Measurements from ENCODE around the gene PPP1R14B. TPM values are rescaled to one million over a fixed set of nuclear protein-coding genes. Genes with fewer than 3 reads are reported as not detected.
A peak's percentile ranks its signal among the peaks of the same experiment; 100 is the strongest.

PPP1R14B gene
- total and polyA plus RNA-seq, 2 of the 13 experiments (the other 11 are each of a cell fraction or from before 2014, with no cell fraction given): 110 to 148 TPM

DNA sequence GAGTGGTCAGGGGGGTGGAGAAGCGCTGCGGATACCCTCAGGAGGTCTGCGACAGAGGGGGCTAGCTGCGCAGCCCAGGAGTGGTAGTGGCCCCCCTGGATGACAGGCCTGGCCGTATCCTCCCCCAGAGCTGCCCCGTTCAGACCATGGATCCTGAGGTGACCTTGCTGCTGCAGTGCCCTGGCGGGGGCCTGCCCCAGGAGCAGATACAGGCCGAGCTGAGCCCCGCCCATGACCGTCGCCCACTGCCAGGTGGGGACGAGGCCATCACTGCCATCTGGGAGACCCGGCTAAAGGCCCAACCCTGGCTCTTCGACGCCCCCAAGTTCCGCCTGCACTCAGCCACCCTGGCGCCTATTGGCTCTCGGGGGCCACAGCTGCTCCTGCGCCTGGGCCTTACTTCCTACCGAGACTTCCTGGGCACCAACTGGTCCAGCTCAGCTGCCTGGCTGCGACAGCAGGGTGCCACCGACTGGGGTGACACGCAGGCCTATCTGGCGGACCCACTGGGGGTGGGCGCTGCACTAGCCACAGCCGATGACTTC, 20.2 kb downstream of the PPP1R14B start (continued):
- no peak for TF ChIP-seq NPAS2 (CRISPR knock-in tag; IDR thresholded peaks at IDR 0.05; ENCODE audit: borderline replicate concordance)
- TF ChIP-seq NR3C1 (CRISPR knock-in tag; IDR thresholded peaks at IDR 0.05): no peak
- peak; percentile 49; the same call in 1 of the 2 replicates for TF ChIP-seq ETV5 (CRISPR knock-in tag; IDR thresholded peaks at IDR 0.05; ENCODE audit: borderline replicate concordance)
- no peak for TF ChIP-seq XBP1 (CRISPR knock-in tag; IDR thresholded peaks at IDR 0.05)
- no peak for TF ChIP-seq RBM22 (optimal IDR thresholded peaks at IDR 0.05; ENCODE audit: low read length)
- TF ChIP-seq ZFP90 (CRISPR knock-in tag; IDR thresholded peaks at IDR 0.05; ENCODE audit: borderline replicate concordance): peak; percentile 34; the same call in 1 of the 2 replicates
- no peak for TF ChIP-seq ZBTB7A (CRISPR knock-in tag; IDR thresholded peaks at IDR 0.05)
- TF ChIP-seq SMARCE1 (IDR thresholded peaks at IDR 0.05; ENCODE audit: borderline replicate concordance): no peak
- no peak; the same call in 1 of the 2 replicates for TF ChIP-seq ZNF768 (CRISPR knock-in tag; IDR thresholded peaks at IDR 0.05)
- TF ChIP-seq ZNF101 (CRISPR knock-in tag; IDR thresholded peaks at IDR 0.05; ENCODE audit: borderline replicate concordance, low read depth): no peak
- no peak for TF ChIP-seq SNRNP70 (IDR thresholded peaks at IDR 0.05; ENCODE audit: low read depth, low read length)
- no peak for TF ChIP-seq ATF1 (CRISPR knock-in tag; IDR thresholded peaks at IDR 0.05)
- TF ChIP-seq, protein P1, sequence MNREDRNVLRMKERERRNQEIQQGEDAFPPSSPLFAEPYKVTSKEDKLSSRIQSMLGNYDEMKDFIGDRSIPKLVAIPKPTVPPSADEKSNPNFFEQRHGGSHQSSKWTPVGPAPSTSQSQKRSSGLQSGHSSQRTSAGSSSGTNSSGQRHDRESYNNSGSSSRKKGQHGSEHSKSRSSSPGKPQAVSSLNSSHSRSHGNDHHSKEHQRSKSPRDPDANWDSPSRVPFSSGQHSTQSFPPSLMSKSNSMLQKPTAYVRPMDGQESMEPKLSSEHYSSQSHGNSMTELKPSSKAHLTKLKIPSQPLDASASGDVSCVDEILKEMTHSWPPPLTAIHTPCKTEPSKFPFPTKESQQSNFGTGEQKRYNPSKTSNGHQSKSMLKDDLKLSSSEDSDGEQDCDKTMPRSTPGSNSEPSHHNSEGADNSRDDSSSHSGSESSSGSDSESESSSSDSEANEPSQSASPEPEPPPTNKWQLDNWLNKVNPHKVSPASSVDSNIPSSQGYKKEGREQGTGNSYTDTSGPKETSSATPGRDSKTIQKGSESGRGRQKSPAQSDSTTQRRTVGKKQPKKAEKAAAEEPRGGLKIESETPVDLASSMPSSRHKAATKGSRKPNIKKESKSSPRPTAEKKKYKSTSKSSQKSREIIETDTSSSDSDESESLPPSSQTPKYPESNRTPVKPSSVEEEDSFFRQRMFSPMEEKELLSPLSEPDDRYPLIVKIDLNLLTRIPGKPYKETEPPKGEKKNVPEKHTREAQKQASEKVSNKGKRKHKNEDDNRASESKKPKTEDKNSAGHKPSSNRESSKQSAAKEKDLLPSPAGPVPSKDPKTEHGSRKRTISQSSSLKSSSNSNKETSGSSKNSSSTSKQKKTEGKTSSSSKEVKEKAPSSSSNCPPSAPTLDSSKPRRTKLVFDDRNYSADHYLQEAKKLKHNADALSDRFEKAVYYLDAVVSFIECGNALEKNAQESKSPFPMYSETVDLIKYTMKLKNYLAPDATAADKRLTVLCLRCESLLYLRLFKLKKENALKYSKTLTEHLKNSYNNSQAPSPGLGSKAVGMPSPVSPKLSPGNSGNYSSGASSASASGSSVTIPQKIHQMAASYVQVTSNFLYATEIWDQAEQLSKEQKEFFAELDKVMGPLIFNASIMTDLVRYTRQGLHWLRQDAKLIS (CRISPR knock-in tag; IDR thresholded peaks at IDR 0.05): no peak
- TF ChIP-seq YEATS2 (CRISPR knock-in tag; IDR thresholded peaks at IDR 0.05; ENCODE audit: borderline replicate concordance): no peak; the same call in 1 of the 2 replicates
- TF ChIP-seq YEATS4 (CRISPR knock-in tag; IDR thresholded peaks at IDR 0.05; ENCODE audit: borderline replicate concordance): peak; percentile 48; the same call in 1 of the 2 replicates
- TF ChIP-seq, protein P2, sequence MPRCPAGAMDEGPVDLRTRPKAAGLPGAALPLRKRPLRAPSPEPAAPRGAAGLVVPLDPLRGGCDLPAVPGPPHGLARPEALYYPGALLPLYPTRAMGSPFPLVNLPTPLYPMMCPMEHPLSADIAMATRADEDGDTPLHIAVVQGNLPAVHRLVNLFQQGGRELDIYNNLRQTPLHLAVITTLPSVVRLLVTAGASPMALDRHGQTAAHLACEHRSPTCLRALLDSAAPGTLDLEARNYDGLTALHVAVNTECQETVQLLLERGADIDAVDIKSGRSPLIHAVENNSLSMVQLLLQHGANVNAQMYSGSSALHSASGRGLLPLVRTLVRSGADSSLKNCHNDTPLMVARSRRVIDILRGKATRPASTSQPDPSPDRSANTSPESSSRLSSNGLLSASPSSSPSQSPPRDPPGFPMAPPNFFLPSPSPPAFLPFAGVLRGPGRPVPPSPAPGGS (CRISPR knock-in tag; IDR thresholded peaks at IDR 0.05): peak; percentile 67; the same call in 1 of the 2 replicates
- peak; percentile 64 for TF ChIP-seq RBM39 (IDR thresholded peaks at IDR 0.05; ENCODE audit: low read depth, low read length, poor library complexity, severe bottlenecking)
- no peak for TF ChIP-seq ADNP (CRISPR knock-in tag; IDR thresholded peaks at IDR 0.05)
- TF ChIP-seq, protein P3, sequence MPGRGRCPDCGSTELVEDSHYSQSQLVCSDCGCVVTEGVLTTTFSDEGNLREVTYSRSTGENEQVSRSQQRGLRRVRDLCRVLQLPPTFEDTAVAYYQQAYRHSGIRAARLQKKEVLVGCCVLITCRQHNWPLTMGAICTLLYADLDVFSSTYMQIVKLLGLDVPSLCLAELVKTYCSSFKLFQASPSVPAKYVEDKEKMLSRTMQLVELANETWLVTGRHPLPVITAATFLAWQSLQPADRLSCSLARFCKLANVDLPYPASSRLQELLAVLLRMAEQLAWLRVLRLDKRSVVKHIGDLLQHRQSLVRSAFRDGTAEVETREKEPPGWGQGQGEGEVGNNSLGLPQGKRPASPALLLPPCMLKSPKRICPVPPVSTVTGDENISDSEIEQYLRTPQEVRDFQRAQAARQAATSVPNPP (CRISPR knock-in tag; IDR thresholded peaks at IDR 0.05): no peak
- TF ChIP-seq, protein P4, sequence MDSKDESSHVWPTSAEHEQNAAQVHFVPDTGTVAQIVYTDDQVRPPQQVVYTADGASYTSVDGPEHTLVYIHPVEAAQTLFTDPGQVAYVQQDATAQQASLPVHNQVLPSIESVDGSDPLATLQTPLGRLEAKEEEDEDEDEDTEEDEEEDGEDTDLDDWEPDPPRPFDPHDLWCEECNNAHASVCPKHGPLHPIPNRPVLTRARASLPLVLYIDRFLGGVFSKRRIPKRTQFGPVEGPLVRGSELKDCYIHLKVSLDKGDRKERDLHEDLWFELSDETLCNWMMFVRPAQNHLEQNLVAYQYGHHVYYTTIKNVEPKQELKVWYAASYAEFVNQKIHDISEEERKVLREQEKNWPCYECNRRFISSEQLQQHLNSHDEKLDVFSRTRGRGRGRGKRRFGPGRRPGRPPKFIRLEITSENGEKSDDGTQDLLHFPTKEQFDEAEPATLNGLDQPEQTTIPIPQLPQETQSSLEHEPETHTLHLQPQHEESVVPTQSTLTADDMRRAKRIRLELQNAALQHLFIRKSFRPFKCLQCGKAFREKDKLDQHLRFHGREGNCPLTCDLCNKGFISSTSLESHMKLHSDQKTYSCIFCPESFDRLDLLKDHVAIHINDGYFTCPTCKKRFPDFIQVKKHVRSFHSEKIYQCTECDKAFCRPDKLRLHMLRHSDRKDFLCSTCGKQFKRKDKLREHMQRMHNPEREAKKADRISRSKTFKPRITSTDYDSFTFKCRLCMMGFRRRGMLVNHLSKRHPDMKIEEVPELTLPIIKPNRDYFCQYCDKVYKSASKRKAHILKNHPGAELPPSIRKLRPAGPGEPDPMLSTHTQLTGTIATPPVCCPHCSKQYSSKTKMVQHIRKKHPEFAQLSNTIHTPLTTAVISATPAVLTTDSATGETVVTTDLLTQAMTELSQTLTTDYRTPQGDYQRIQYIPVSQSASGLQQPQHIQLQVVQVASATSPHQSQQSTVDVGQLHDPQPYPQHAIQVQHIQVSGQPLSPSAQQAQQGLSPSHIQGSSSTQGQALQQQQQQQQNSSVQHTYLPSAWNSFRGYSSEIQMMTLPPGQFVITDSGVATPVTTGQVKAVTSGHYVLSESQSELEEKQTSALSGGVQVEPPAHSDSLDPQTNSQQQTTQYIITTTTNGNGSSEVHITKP (CRISPR knock-in tag; IDR thresholded peaks at IDR 0.05; ENCODE audit: low read depth): no peak; the same call in 1 of the 2 replicates
- TF ChIP-seq ZNF788 (CRISPR knock-in tag; IDR thresholded peaks at IDR 0.05; ENCODE audit: borderline replicate concordance): no peak

All from HepG2 (cell line).